ENCODE results near the gene DMD. TPM values are rescaled to one million over a fixed set of nuclear protein-coding genes. Genes with fewer than 3 reads are reported as not detected.

The DMD gene
- total and polyA plus RNA-seq, 2 donors (not counting 1 experiment from before 2014, with no cell fraction given): 2.0 to 51.8 TPM

DNA sequence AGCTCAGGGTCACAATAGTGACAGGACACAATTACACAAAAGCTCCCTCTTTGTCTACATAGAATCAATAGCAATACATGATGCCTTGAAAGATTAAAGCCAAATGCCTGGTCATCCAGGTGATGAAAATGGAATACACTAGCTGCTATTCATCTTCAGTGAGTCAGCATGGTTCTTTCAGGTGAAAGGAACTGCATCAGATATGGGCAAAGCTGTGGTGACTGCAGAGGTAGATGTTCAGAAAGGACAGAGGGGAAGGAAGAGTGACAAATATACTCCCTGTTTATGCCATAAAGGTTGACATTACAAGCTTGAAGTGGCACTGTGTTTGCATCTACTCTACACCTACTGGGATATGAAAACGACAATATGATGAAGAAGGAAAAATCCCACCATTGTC is 2119.5 kb downstream of the DMD start:
- H3K9ac ChIP-seq (ENCODE audit: low read length): no peak overlapping the region
- Mint-ChIP-seq H3K9me3 (ENCODE audit: insufficient read depth) (no peaks in the 10 kb centered on the region), H3K4me1 (no peaks in the 10 kb centered on the region), H3K27ac (no peak overlapping the region), H3K27me3 (no peaks in the 10 kb centered on the region), H3K4me3 (no peak overlapping the region)
- TF ChIP-seq EZH2 (IDR thresholded peaks at IDR 0.05; ENCODE audit: borderline replicate concordance, insufficient read depth, low read depth, low read length, poor library complexity, severe bottlenecking) (no peak), CTCF (IDR thresholded peaks at IDR 0.05) (no peak)
- ChIA-PET CTCF (no interaction called here), POLR2A (no interaction called here)
- intact Hi-C loops (cut with micrococcal nuclease): no loop called here
- H3K27me3 ChIP-seq (replicated peaks in 1 of 4; ENCODE audit: control extremely low read depth in 1 of 4, control insufficient read depth in 3 of 4, insufficient read depth in 4 of 4, low read length in 3 of 4): no peaks in the 10 kb centered on the region
- H4K20me1 ChIP-seq (ENCODE audit: control insufficient read depth, insufficient read depth, low read length, poor library complexity, severe bottlenecking): no peaks in the 10 kb centered on the region
- WGBS (ENCODE audit: insufficient coverage): no CpG with 5 or more reads among the region's 1 CpG
- no peaks in the 10 kb centered on the region for H3K79me2 ChIP-seq (ENCODE audit: control insufficient read depth, insufficient read depth, low read length)
- no peak overlapping the region for H2AFZ ChIP-seq (ENCODE audit: insufficient read depth, low read depth, low read length, poor library complexity, severe bottlenecking)
- ATAC-seq (ENCODE audit: low read depth) (no peak), DNase-seq (no peak)
- no peaks in the 10 kb centered on the region for H3K9me3 ChIP-seq (ENCODE audit: control extremely low read depth in 1 of 3, control insufficient read depth in 2 of 3, insufficient read depth in 1 of 3, low read length in 2 of 3)
- no peak overlapping the region for H3K4me2 ChIP-seq (replicated peaks; ENCODE audit: low read depth, low read length, poor library complexity, severe bottlenecking)
- H3K4me1 ChIP-seq (ENCODE audit: control insufficient read depth in 2 of 2, insufficient read depth in 2 of 2, low read length in 2 of 2): no peaks in the 10 kb centered on the region
- H3K27ac ChIP-seq (ENCODE audit: low read length in 2 of 2): no peak overlapping the region
- H3K4me3 ChIP-seq (ENCODE audit: control extremely low read depth in 1 of 5, extremely low read depth in 1 of 5, insufficient read depth in 1 of 5, low read depth in 2 of 5, low read length in 4 of 5): no peak overlapping the region
- no peaks in the 10 kb centered on the region for H3K36me3 ChIP-seq (replicated peaks in 1 of 2; ENCODE audit: control extremely low read depth in 1 of 2, control insufficient read depth in 1 of 2, extremely low read depth in 1 of 2, insufficient read depth in 2 of 2, low read length in 1 of 2)

DNA sequence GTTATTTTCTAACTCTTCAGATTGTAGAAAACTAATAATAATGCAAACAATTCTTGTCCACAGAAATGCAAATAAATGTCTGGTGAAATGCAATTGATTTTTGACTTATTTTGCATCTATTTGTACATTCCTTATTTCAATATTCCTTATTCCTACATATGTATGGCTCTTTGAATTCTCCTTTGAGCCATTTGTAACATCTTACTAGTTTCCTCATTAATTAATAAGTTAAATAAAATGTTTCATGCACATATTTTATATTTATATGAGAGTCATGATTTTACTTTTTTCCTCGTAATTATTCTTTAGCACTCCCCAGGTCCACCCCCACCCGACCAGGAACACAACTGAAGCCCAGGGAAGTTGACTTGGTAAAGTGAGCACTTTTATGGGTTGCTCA is 2136.8 kb downstream of the DMD start:
- CTCF ChIA-PET: no interaction called here
- no CpG with 5 or more reads among the region's 2 CpGs for WGBS (ENCODE audit: insufficient coverage)
- Mint-ChIP-seq H3K27ac (no peak overlapping the region), H3K4me3 (no peak overlapping the region), H3K27me3 (no peaks in the 10 kb centered on the region), H3K9me3 (ENCODE audit: insufficient read depth) (peaks cover 4% of the 10 kb centered on the region), H3K4me1 (no peaks in the 10 kb centered on the region)
- Histone ChIP-seq H3K27me3 (replicated peaks in 1 of 4; ENCODE audit: control extremely low read depth in 1 of 4, control insufficient read depth in 3 of 4, insufficient read depth in 4 of 4, low read length in 3 of 4) (no peaks in the 10 kb centered on the region), H3K9ac (ENCODE audit: low read length) (no peak overlapping the region), H3K9me3 (ENCODE audit: control extremely low read depth in 1 of 3, control insufficient read depth in 2 of 3, insufficient read depth in 1 of 3, low read length in 2 of 3) (peaks cover 0 to 4% (median 0%) of the 10 kb centered on the region in 3 donors), H3K4me3 (ENCODE audit: control extremely low read depth in 1 of 5, extremely low read depth in 1 of 5, insufficient read depth in 1 of 5, low read depth in 2 of 5, low read length in 4 of 5) (no peak overlapping the region), H3K4me1 (ENCODE audit: control insufficient read depth in 2 of 2, insufficient read depth in 2 of 2, low read length in 2 of 2) (no peaks in the 10 kb centered on the region), H3K4me2 (replicated peaks; ENCODE audit: low read depth, low read length, poor library complexity, severe bottlenecking) (no peak overlapping the region), H4K20me1 (ENCODE audit: control insufficient read depth, insufficient read depth, low read length, poor library complexity, severe bottlenecking) (no peaks in the 10 kb centered on the region), H2AFZ (ENCODE audit: insufficient read depth, low read depth, low read length, poor library complexity, severe bottlenecking) (no peak overlapping the region), H3K27ac (ENCODE audit: low read length in 2 of 2) (no peak overlapping the region), H3K36me3 (replicated peaks in 1 of 2; ENCODE audit: control extremely low read depth in 1 of 2, control insufficient read depth in 1 of 2, extremely low read depth in 1 of 2, insufficient read depth in 2 of 2, low read length in 1 of 2) (no peaks in the 10 kb centered on the region), H3K79me2 (ENCODE audit: control insufficient read depth, insufficient read depth, low read length) (no peaks in the 10 kb centered on the region)
- no peak for TF ChIP-seq CTCF (IDR thresholded peaks at IDR 0.05)
- TF ChIP-seq EZH2 (IDR thresholded peaks at IDR 0.05; ENCODE audit: borderline replicate concordance, insufficient read depth, low read depth, low read length, poor library complexity, severe bottlenecking): no peak
- no peak for ATAC-seq (ENCODE audit: low read depth)
- POLR2A ChIA-PET: no interaction called here
- DNase-seq: no peak
- intact Hi-C loops (cut with micrococcal nuclease): no loop called here
